GM18499 (cell line): Measurements from ENCODE around the gene PCNX2.

Experiments
- ATAC-seq: cut with Tn5 transposase; IDR thresholded peaks from one replicate; pipeline ENCODE4 v1.9.1; 2021; ENCODE audit warnings: moderate number of reproducible peaks; ENCODE audit not compliant: insufficient read depth, unreplicated experiment

Gene PCNX2

DNA sequence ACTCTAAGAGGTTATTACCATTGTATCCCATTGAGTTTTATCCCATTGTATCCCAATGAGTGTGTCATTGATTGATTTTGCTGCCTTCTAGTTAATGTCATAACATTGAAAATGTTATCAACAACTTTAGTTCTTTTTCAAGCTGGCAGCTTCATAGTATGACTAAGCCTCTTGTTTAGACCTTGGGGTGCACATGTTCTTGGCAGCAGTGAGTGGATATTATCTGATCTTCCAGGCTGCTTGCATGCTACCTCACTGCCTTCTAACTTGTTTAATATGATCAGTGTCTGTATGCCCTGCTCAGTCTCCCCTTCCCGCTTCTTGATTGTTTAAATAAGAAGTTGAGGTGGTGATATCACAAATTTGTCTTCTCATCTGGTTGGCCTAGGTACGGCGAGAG, 320.6 kb downstream of the PCNX2 start:
- ATAC-seq, result no peak

DNA sequence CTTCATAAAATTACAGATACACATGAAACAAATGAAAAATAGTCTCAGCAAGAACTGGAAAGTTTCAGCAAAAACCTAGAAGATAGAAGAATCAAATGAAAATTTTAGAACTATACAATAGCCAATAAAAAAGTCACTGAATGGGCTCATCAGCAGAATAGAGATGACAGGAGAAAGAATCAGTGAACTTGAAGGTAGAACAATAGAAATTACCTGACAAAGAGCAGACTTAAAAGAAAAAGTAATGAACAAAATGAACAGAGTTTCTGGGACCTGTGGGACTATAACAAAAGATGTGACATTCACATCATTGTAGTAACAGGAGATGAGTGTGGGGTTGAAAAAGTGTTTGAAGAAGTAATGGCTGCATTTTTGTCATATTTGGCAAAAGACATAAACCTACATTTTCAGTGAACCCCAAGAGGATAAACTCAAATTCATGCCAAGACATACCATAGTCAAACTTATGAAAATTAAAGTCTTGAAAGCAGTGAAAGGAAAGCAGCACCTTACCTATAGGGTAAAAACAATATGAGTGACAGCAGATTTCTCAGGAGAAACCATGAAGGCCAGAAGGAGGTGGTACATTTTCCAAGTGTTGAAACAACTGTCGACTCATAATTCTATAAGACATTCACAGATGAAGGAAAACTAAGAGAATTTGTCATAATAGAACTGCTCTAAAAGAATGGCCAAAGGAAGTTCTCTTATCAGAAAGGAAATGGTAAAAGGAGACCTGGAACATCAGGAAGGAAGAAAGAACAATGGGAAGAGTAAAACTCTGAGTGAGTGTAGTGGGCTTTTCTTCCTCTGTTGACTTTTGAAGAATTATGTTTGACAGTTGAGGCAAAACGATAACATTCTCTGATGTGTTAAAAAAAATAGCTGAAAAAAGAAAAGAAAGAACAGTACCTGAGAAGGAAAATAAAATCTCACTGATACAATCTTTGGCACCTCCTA, 321.6 kb downstream of the PCNX2 start:
- ATAC-seq, result no peak

DNA sequence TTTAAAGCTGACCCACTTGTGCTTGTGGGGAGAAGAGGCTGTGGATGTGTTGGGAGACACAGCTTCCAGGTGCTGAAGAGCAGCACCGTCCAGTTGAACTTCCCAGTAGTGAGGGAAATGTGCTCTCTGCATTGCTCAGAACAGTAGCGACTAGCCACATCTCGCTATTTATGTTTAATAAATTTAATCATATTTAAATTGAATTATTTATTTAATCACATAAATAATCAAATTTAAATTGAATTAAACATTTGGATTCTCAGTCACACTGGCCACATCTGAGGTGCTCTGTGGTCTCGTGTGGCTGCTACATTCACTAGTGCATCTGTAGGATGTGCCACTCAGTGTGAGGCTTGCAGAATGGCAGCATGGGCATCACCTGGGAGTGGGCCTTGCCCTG, 325.0 kb downstream of the PCNX2 start:
- ATAC-seq, result no peak

DNA sequence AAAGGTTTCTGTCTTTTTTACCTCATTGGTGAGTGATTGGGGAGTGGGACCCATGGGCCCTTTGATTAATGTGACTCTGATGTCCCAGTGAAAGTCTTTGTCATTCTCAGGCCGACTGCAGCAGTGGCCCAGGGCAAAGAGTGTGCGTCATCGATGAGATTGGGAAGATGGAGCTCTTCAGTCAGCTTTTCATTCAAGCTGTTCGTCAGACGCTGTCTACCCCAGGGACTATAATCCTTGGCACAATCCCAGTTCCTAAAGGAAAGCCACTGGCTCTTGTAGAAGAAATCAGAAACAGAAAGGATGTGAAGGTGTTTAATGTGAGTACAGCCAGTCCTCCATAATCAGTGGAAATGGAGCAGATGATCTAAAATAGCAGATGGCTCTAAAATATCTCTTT, 325.7 kb downstream of the PCNX2 start:
- no peak for ATAC-seq

DNA sequence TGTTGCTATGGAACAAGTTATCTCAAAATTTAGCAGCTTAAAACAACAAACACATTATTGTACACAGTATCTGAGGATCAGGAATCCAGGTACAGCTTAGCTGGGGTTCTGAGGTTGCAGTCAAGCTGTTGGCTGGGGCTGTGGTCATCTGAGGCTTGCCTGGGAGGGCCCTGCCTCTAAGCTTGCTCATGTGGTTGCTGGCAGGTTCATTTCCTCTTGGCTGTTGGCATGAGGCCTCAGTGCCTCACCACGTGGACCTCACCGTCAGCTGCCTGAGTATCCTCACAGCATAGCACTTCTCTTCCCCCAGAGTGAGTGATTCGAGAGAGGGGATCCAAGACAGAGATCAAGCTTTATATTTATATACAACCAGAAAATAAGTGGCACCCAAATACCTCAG, 326.6 kb downstream of the PCNX2 start:
- ATAC-seq, result no peak

DNA sequence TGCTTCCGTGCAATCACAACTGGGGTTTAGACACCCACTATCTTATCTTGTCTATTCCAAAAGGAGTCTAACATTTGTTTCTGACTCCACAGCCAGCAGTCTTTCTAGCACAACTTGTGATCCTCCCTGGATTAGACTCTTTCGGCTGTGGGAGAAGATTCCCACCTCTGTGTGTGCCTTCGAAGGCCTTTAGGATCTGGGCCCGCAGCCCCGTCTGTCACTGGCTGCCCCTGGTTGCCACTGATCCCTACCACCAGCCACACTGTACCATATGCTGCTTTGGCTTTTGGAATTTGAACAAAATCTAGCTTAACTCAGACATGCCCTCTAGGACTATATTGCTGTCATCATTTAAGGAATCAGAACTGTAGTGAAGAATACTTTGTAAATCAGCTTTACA, 327.1 kb downstream of the PCNX2 start:
- ATAC-seq, result no peak

DNA sequence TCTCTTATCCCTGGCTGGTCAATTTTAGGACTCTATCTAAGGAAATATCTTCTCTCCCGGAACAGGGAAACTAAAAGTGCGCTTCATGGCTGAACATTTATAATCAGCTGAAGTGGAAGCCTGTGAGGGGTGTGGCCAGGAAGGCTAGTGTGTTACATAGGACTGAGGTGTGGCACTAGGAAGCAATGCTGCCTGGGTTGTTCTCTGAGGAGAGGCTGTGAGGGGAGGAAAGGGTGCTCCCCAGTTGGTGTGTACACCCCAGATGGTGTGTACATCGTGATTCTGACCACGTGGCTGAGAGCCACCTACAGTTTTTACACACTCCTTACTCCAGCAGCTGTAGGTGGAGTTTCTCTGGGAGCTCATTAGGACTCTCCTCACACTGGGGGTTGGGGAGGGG, 328.9 kb downstream of the PCNX2 start:
- no peak for ATAC-seq

GRCh38 chr1:232965912-232966217, 329.7 kb downstream of the PCNX2 start:
- no peak for ATAC-seq

DNA sequence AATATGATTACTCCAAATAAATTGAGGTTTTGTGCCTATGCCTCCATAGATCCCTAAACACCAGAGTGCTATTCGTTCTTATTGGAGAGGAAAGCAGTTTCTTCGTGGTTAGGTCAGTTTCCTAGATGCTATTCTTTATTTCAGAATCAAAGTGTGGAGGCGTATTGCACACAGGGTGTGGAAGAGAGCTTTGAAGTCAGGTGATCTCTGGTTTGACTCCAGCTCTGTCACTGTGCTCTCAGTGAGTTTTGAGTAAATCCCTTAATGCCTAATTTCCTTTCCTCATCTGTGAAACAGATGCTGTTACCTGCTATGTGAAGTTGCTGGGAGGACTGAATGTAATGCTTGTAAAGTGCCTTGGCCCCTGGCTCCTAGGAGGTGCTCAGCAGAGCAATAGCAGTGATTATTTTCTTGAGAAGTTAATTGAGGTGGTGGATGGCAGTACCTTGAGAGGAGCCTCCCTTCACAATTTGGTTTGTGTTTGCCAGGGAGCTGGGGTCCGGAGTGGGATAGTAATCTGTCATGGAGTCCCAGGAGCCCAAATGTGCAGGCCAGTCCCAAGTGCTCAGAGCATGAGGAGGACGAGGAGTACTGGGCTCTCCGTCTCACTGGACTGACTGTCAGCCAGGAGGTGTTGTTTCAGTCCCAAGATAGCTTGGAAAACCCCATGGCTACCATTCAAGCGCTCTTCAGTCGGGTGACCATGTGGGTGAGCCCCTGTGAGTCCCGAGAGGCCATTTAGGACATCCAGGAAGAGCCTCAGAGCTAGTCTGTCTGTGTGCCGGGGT, 330.2 kb downstream of the PCNX2 start:
- ATAC-seq, result no peak

DNA sequence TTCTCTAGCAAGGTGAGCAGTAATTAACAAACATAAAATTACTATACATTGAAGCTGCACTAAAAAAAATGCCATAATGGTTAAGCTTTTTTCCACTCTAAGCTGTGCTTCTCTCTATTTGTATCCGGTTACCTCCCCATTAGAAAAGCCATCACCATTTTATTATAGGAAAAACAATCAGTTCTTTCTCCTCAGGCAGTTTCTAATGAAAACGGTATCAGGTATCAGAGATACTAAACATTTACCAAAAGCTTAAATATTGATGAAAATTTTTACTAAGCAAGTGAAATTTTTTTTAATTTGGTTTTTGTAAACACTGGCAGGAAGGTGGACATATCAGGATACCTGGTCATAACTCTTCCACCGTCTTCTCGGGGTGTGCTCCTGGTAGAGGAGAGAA, 330.9 kb downstream of the PCNX2 start:
- ATAC-seq, result no peak

DNA sequence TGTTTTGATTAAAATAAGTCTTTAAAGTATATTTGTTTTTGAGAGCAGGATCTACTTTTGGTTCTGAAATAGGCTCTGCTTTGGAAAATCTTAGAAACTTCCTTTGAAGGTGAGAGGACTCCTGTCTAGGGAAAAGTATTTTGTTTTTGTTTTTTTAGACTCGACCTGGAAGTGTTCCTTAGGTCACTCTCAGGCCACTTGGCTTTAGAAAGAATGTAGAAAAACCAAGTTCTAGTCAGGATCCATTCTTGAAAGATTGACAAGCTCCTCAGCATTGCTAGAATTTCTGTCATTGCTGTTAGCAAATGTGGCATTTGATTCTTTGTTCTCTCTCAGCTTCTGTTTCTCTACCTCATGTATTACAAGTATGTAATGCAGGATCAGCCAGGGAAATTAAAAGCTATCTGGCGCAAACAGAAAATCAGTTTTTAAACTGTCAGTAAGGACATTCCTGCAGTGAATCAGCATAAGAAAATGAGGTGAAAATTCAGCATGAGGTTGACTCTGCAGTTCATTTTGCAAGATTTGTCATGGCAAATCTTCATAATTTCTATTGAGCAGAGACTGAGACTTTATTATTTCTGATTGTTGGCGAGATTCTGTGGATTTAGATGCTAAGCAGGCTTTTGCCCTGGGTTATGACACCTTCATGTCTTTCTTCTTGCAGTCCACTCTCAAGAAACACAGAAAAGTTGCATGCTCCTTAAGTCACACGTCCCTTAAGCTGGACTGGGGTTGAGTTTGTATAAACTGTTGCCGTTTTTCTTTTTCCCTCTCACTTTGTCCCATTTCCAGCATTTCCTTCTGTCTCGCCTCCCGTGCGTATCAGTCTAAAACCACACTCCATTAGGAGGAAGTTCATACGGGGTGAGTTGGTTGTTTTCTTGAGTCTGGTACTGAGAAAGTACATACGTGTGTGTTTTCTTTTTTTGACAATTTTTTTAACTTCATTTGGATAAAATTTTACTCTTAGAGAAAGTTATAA, 332.5 kb downstream of the PCNX2 start:
- no peak for ATAC-seq

GRCh38 chr1:232958067-232958466, 337.5 kb downstream of the PCNX2 start:
- no peak for ATAC-seq

- ATAC-seq, result no peak
Observed at GRCh38 chr1:232956081-232956480, 339.4 kb downstream of the PCNX2 start.

DNA sequence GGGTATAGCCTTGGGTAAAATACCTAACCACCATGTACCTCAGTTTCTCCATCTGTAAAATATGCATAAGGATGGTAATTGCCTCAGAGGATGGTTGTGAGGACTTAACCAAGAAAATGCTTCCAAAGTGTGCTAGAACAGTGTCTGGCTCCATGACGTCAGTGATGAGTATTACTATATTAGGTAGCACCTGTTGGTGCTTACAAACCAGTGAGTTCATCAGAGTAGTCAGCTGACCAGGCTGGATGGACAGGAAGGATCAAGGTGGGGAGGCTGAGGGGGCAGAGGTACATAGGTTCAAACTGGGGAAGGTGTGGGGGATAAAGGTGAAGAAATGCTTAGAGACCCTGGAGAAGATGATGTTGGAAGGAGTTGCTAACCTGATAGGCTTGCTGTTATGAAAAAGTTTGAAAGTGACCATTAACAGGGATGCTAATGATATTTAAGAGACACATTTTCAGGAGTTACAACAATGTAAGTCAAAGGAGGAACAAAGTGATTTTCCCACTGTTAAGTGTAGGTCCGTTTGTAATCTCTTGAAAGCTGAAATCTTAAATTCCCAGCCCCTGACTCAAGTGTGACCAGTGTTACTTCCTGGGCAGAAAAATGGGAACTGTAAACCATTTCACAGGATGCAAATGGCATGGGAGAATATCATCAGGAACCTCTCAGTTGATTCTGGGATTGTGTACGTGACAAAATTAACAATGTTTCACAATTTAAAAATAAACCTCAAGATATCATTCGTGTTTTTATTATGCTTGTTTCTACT, 340.7 kb downstream of the PCNX2 start:
- ATAC-seq, result no peak

- no peak for ATAC-seq
Observed at GRCh38 chr1:232952514-232953499, 342.7 kb downstream of the PCNX2 start.

GRCh38 chr1:232951605-232952004, 343.9 kb downstream of the PCNX2 start:
- no peak for ATAC-seq

- no peak for ATAC-seq
Observed at GRCh38 chr1:232951180-232951579, 344.3 kb downstream of the PCNX2 start.
